DND-41 (cell line): Measurements from ENCODE around the gene MYDGF.
A peak's percentile ranks its signal among the peaks of the same experiment; 100 is the strongest.

Experiments
- ATAC-seq: fragments of 200-7000 bp; cut with Tn5 transposase; 3 replicates; pipeline ENCODE4 v1.9.1; 2021; ENCODE audit warnings: low read depth; ENCODE audit not compliant: insufficient read depth
- DNase-seq: peaks from one replicate; pipeline ENCODE4 v3.0.0-alpha.2; 2020
- H2AFZ ChIP-seq: 2 replicates; pipeline ENCODE4 v1.6.0; 2012; ENCODE audit warnings: low read depth, low read length
- H3K27ac ChIP-seq: 2 replicates; pipeline ENCODE4 v1.5.1; 2012; ENCODE audit warnings: low read length, inconsistent platforms
- H3K27me3 ChIP-seq: fragments of 200-600 bp; sonication (generic); 2 replicates; pipeline ENCODE4 v1.6.0; 2012; ENCODE audit warnings: low read length, mild to moderate bottlenecking, inconsistent platforms; ENCODE audit not compliant: insufficient read depth, poor library complexity
- H3K36me3 ChIP-seq: 2 replicates; pipeline ENCODE4 v1.5.1; 2012; ENCODE audit warnings: low read length, inconsistent platforms; ENCODE audit not compliant: insufficient read depth
- H3K4me1 ChIP-seq: 2 replicates; pipeline ENCODE4 v1.5.1; 2012; ENCODE audit warnings: mild to moderate bottlenecking, low read length; ENCODE audit not compliant: insufficient read depth
- H3K4me2 ChIP-seq: 2 replicates; pipeline ENCODE4 v1.6.0; 2012; ENCODE audit warnings: mild to moderate bottlenecking, moderate library complexity, low read length, inconsistent platforms; ENCODE audit not compliant: insufficient read depth
- H3K4me3 ChIP-seq, 2 experiments: fragments of 200-600 bp in 1 of 2; shearing (Covaris generic) in 1 of 2; 2 replicates each; pipeline ENCODE4 v1.5.1; 2012 to 2016; ENCODE audit warnings: inconsistent platforms in 2 of 2, low read length in 2 of 2, mild to moderate bottlenecking in 2 of 2, low read depth in 1 of 2, moderate library complexity in 1 of 2
- H3K79me2 ChIP-seq: 2 replicates; pipeline ENCODE4 v1.6.0; 2012; ENCODE audit warnings: low read length, inconsistent platforms; ENCODE audit not compliant: insufficient read depth
- H3K9ac ChIP-seq: 2 replicates; pipeline ENCODE4 v1.6.0; 2012; ENCODE audit warnings: low read depth, mild to moderate bottlenecking, inconsistent platforms, low read length, moderate library complexity
- H3K9me3 ChIP-seq: 2 replicates; pipeline ENCODE4 v1.5.1; 2012; ENCODE audit warnings: low read length, moderate library complexity, mild to moderate bottlenecking, inconsistent platforms; ENCODE audit not compliant: insufficient read depth, severe bottlenecking
- H4K20me1 ChIP-seq: 2 replicates; pipeline ENCODE4 v1.6.0; 2012; ENCODE audit warnings: low read length; ENCODE audit not compliant: insufficient read depth
- EZH2 ChIP-seq: IDR thresholded peaks from 3 replicates; pipeline ENCODE4 v1.6.1; 2012; ENCODE audit warnings: borderline replicate concordance, low read depth, mild to moderate bottlenecking, moderate library complexity, low read length, inconsistent platforms; ENCODE audit not compliant: severe bottlenecking
- TF ChIP-seq, protein P1 (sequence below): IDR thresholded peaks from 2 replicates; pipeline ENCODE4 v1.5.1; 2012; ENCODE audit warnings: borderline replicate concordance, low read length, moderate library complexity, mild to moderate bottlenecking; ENCODE audit not compliant: poor library complexity, severe bottlenecking; ENCODE audit errors: extremely low read depth

MYDGF gene

DNA sequence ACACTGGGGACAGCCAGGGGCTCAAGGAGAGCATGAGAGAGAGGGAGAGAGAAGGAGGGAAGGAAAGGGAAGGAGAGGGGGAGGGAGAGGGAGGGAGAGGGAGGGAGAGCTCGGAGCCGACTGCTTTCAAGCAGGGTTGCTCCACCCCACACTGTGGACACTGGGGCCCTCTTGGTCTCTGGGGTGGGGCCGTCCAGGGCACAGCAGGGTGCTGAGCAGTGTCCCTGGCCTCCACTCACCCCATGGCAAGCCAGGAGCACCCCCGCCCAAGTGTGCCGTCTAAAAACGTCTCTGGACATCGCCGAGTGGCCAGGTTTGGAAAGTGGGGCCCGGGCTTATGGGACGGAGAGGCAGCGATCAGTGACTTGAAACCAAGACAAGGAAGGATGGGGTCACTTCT is 32.6 kb upstream of the MYDGF start:
- H3K9ac ChIP-seq = no peak overlapping the region
- H3K79me2 ChIP-seq = no peaks in the 10 kb centered on the region
- H3K9me3 ChIP-seq = no peaks in the 10 kb centered on the region
- no peak overlapping the region for H2AFZ ChIP-seq
- no peak overlapping the region for H3K4me3 ChIP-seq
- ATAC-seq (no peak), DNase-seq (no peak)
- no peaks in the 10 kb centered on the region for H3K4me1 ChIP-seq
- TF ChIP-seq EZH2 = no peak
- TF ChIP-seq, protein P1, sequence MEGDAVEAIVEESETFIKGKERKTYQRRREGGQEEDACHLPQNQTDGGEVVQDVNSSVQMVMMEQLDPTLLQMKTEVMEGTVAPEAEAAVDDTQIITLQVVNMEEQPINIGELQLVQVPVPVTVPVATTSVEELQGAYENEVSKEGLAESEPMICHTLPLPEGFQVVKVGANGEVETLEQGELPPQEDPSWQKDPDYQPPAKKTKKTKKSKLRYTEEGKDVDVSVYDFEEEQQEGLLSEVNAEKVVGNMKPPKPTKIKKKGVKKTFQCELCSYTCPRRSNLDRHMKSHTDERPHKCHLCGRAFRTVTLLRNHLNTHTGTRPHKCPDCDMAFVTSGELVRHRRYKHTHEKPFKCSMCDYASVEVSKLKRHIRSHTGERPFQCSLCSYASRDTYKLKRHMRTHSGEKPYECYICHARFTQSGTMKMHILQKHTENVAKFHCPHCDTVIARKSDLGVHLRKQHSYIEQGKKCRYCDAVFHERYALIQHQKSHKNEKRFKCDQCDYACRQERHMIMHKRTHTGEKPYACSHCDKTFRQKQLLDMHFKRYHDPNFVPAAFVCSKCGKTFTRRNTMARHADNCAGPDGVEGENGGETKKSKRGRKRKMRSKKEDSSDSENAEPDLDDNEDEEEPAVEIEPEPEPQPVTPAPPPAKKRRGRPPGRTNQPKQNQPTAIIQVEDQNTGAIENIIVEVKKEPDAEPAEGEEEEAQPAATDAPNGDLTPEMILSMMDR = no peak
- no peak overlapping the region for H3K27ac ChIP-seq
- no peaks in the 10 kb centered on the region for H3K27me3 ChIP-seq
- no peak overlapping the region for H3K4me2 ChIP-seq
- peaks cover 8% of the 10 kb centered on the region; the same call in 1 of the 2 replicates for H4K20me1 ChIP-seq
- peaks cover 80% of the 10 kb centered on the region for H3K36me3 ChIP-seq

DNA sequence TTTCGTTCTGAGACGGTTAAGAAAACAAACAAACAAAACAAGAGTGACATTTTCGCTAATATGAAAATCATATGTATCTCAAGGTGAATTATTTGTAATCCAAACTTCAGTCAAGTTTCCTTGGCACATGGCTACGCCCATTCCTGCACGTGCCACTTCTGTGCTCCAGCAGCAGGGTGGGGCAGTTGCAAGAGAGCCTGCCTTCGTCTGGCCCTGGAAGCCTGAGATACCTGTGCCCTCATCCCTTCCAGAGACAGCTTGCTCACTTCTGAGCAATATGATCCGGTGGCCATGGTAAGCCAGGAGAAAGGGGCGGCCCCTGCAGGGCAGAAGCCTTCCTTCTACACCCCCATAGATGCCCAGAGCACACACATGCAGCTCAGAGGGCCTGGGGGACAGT is 31.4 kb upstream of the MYDGF start:
- H3K9me3 ChIP-seq = no peaks in the 10 kb centered on the region
- no peaks in the 10 kb centered on the region for H3K4me1 ChIP-seq
- no peak overlapping the region for H3K27ac ChIP-seq
- DNase-seq (no peak), ATAC-seq (no peak)
- H3K9ac ChIP-seq = no peak overlapping the region
- H3K79me2 ChIP-seq = no peaks in the 10 kb centered on the region
- no peak overlapping the region for H3K4me3 ChIP-seq
- no peak overlapping the region for H2AFZ ChIP-seq
- peaks cover 88% of the 10 kb centered on the region for H3K36me3 ChIP-seq
- TF ChIP-seq, protein P1 = no peak
- no peak for TF ChIP-seq EZH2
- H3K27me3 ChIP-seq = no peaks in the 10 kb centered on the region
- no peak overlapping the region for H3K4me2 ChIP-seq
- H4K20me1 ChIP-seq = peaks cover 8% of the 10 kb centered on the region; the same call in 1 of the 2 replicates

DNA sequence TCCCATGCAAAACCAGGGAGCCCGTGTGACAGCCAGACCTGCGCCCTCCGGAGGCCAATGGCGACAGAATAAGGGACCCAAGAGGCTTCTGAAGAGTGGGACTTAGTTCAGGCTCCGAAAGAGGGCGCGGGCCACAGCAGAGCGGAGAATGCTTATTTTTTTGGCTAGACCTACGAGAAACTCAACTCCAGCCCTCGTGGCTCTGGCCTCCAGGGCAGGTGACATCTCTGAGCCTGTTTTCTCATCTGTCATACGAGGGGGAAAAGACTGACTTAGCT is 30.5 kb upstream of the MYDGF start:
- Histone ChIP-seq H3K4me1 (no peaks in the 10 kb centered on the region), H3K79me2 (no peaks in the 10 kb centered on the region), H2AFZ (no peak overlapping the region), H3K36me3 (peaks cover 82% of the 10 kb centered on the region), H3K9me3 (no peaks in the 10 kb centered on the region), H3K27me3 (no peaks in the 10 kb centered on the region), H3K4me3 (no peak overlapping the region), H4K20me1 (peaks cover 8% of the 10 kb centered on the region; the same call in 1 of the 2 replicates), H3K4me2 (no peak overlapping the region), H3K9ac (no peak overlapping the region), H3K27ac (no peak overlapping the region)
- no peak for TF ChIP-seq EZH2
- TF ChIP-seq, protein P1 = peak; percentile 19
- DNase-seq = no peak
- ATAC-seq = no peak
